OCI-LY3 (cell line): Measurements from ENCODE around the gene FAM118B.

Source experiments
- CTCF ChIP-seq: fragments of 200-600, 300-600 bp; sonication (generic); IDR thresholded peaks from 2 replicates; pipeline ENCODE4 v1.5.1; 2014; ENCODE audit warnings: antibody characterized with exemption, low read length, low read depth
- EZH2phosphoT487 ChIP-seq: fragments of 200-600 bp; shearing (Covaris generic); IDR thresholded peaks from 2 replicates; pipeline ENCODE4 v1.6.1; 2018; ENCODE audit warnings: antibody characterized with exemption, mixed run types, low read depth

DNA sequence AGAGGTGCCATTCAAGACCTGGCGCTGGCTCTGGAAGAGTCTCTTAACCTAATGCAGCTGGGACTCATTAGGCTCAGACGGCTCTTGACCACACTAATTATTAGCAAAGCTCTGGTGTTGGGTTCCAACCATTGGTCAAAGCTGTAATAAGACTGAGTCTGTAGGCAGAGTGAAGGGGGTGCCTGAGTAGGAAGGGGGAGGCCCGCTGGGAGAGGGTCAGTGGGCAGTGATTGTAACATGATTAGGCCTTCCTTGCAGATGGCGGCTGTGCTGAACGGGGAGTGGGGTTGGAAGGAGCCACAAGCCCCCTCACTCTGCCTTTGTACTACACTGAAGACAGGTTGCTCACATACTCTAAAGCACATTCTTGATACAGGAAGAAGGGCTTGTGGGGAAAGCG, 51.9 kb downstream of the FAM118B start:
- TF ChIP-seq CTCF (no peak), EZH2phosphoT487 (no peak)
